A549 (cell line): Measurements from ENCODE around the gene EIF3D. TPM values are rescaled to one million over a fixed set of nuclear protein-coding genes. Genes with fewer than 3 reads are reported as not detected.

Source experiments
- ATAC-seq, 2 experiments: fragments of 200-7000 bp in 1 of 2; fragments of >200 bp in 1 of 2; cut with Nextera tagmentation in 1 of 2; cut with Tn5 transposase in 1 of 2; 3 replicates each; pipeline versions ENCODE4 v1.8.0 to v1.9.1; 2018 to 2020; ENCODE audit warnings: mild to moderate bottlenecking in 1 of 2, moderate library complexity in 1 of 2
- CTCF ChIA-PET: fragments of 300-600 bp; sonication (Branson Sonifier 250); formaldehyde crosslinking; extraction: SDS; loops from one replicate; lab custom pipeline; 2021; ENCODE audit warnings: antibody characterized with exemption, inconsistent platforms; lab: Yijun Ruan, JAX
- POLR2A ChIA-PET: fragments of 350-600 bp; formaldehyde crosslinking; extraction: SDS; loops from one replicate; lab custom pipeline; 2021; ENCODE audit warnings: antibody characterized with exemption, inconsistent platforms; lab: Yijun Ruan, JAX
- DNase-seq, 2 experiments: peaks; one replicate each; pipeline versions ENCODE4 v3.0.0 to v3.0.0-alpha.2; 2011 to 2016; ENCODE audit warnings: low read depth in 1 of 2, low spot score in 1 of 2
- FAIRE-seq: peaks from 2 replicates; lab custom pipeline; 2011; peaks lifted over from hg19 to GRCh38; lab: Jason Lieb, UNC
- H3K27ac ChIP-seq, 2 experiments: fragments of >200 bp; sonication (Bioruptor Twin); formaldehyde crosslinking; 3 replicates each; pipeline ENCODE4 v1.5.1; 2016 to 2017
- H3K4me1 ChIP-seq: fragments of >200 bp; sonication (Bioruptor Twin); formaldehyde crosslinking; 3 replicates; pipeline ENCODE4 v1.6.1; 2016
- H3K4me2 ChIP-seq: fragments of >200 bp; sonication (Bioruptor Twin); formaldehyde crosslinking; 3 replicates; pipeline ENCODE4 v1.6.1; 2016
- H3K4me3 ChIP-seq: fragments of >200 bp; sonication (Bioruptor Twin); formaldehyde crosslinking; 3 replicates; pipeline ENCODE4 v1.5.1; 2016
- H3K9me3 ChIP-seq: fragments of >200 bp; sonication (Bioruptor Twin); formaldehyde crosslinking; 3 replicates; pipeline ENCODE4 v1.6.1; 2016
- BHLHE40 ChIP-seq: IDR thresholded peaks from 2 replicates; pipeline ENCODE4 v1.6.1; 2012; ENCODE audit warnings: low read depth, low read length, inconsistent platforms
- CEBPB ChIP-seq, 2 experiments: fragments of >200 bp in 1 of 2; sonication (Bioruptor Twin) in 1 of 2; formaldehyde crosslinking in 1 of 2; IDR thresholded peaks; 2 replicates each; pipeline ENCODE4 v1.6.1; 2012 to 2016
- EP300 ChIP-seq, 2 experiments: fragments of >200 bp; sonication (Bioruptor Twin); formaldehyde crosslinking; IDR thresholded peaks; 2 replicates in 1 of 2; 3 replicates in 1 of 2; pipeline ENCODE4 v1.6.1; 2016 to 2017
- ESRRA ChIP-seq: fragments of 150-350 bp; IDR thresholded peaks from 2 replicates; pipeline ENCODE4 v1.6.1; 2014; ENCODE audit warnings: mild to moderate bottlenecking, low read length, borderline replicate concordance
- FOSB ChIP-seq: fragments of 250-450 bp; sonication (Bioruptor Pico); IDR thresholded peaks from 2 replicates; pipeline ENCODE4 v1.5.0; 2020; ENCODE audit warnings: mild to moderate bottlenecking, moderate library complexity
- HEYL ChIP-seq: fragments of 250-450 bp; sonication (Bioruptor Pico); IDR thresholded peaks from 2 replicates; pipeline ENCODE4 v1.8.0; 2021; ENCODE audit warnings: mild to moderate bottlenecking, moderate library complexity
- HOXB5 ChIP-seq: fragments of 250-450 bp; sonication (Bioruptor Pico); IDR thresholded peaks from 2 replicates; pipeline ENCODE4 v1.5.0; 2020; ENCODE audit warnings: mild to moderate bottlenecking, moderate library complexity
- JUN ChIP-seq, 2 experiments: fragments of >200 bp; sonication (Bioruptor Twin); formaldehyde crosslinking; IDR thresholded peaks; 2 replicates in 1 of 2; 3 replicates in 1 of 2; pipeline ENCODE4 v1.6.1; 2016 to 2017
- JUNB ChIP-seq: fragments of >200 bp; sonication (Bioruptor Twin); formaldehyde crosslinking; IDR thresholded peaks from 2 replicates; pipeline ENCODE4 v1.6.1; 2016
- MYC ChIP-seq: IDR thresholded peaks from 2 replicates; pipeline ENCODE4 v1.6.1; 2012; ENCODE audit warnings: mild to moderate bottlenecking, inconsistent platforms, low read length, improper control_type of control experiment, borderline replicate concordance
- NPAS2 ChIP-seq: fragments of 250-450 bp; sonication (Bioruptor Pico); IDR thresholded peaks from 2 replicates; pipeline ENCODE4 v1.8.0; 2022; ENCODE audit warnings: mild to moderate bottlenecking, moderate library complexity, borderline replicate concordance
- POLR2A ChIP-seq: IDR thresholded peaks from 2 replicates; pipeline ENCODE4 v1.6.1; 2012; ENCODE audit warnings: mild to moderate bottlenecking, low read length
- RAD21 ChIP-seq, 2 experiments: fragments of >200 bp in 1 of 2; sonication (Bioruptor Twin) in 1 of 2; formaldehyde crosslinking in 1 of 2; IDR thresholded peaks in 1 of 2; conservative IDR thresholded peaks in 1 of 2; 2 replicates in 1 of 2; 3 replicates in 1 of 2; pipeline ENCODE4 v1.6.1; 2012 to 2018; ENCODE audit warnings: inconsistent platforms in 1 of 2
- RCOR1 ChIP-seq: fragments of 150-350 bp; IDR thresholded peaks from 2 replicates; pipeline ENCODE4 v1.6.1; 2014; ENCODE audit warnings: antibody characterized with exemption, low read length, low read depth
- SMC3 ChIP-seq: fragments of >200 bp; sonication (Bioruptor Twin); formaldehyde crosslinking; IDR thresholded peaks from 3 replicates; pipeline ENCODE4 v1.6.1; 2018; ENCODE audit warnings: inconsistent platforms
- ZC3H11A ChIP-seq: fragments of 450-650 bp; IDR thresholded peaks from 2 replicates; pipeline ENCODE4 v1.6.1; 2014; ENCODE audit warnings: antibody characterized with exemption, mild to moderate bottlenecking
- ZFP36 ChIP-seq: fragments of 450-650 bp; IDR thresholded peaks from 2 replicates; pipeline ENCODE4 v1.6.1; 2014; ENCODE audit warnings: borderline replicate concordance; ENCODE audit not compliant: partially characterized antibody
- WGBS: methylation state at CpG from one replicate; pipeline ENCODE4 v1.1.6; 2017; ENCODE audit errors: missing lambda C conversion rate; 5-methylcytosine and 5-hydroxymethylcytosine counted together
- polyA plus RNA-seq, 4 experiments: library from polyadenylated mRNA; depleted of rRNA in 3 of 4; stranded (reverse); fragments of >200 nt; fragmentation: RNase III in 1 of 4; extraction: RNeasy Plus Mini Kit Qiagen cat#74134 plus additional on column Dnase treatment in 1 of 4; gene quantifications; 2 replicates in 3 of 4; 3 replicates in 1 of 4; pipeline ENCODE4 v1.2.3, GENCODE V29; 2011 to 2017
- TF ChIP-seq, protein P1 (sequence below): IDR thresholded peaks from 2 replicates; pipeline ENCODE4 v1.6.1; 2012
- TF ChIP-seq, protein P2 (sequence below): IDR thresholded peaks from 2 replicates; pipeline ENCODE4 v1.6.1; 2012
- TF ChIP-seq, protein P3 (sequence below): fragments of >200 bp; sonication (Bioruptor Twin); formaldehyde crosslinking; IDR thresholded peaks from 3 replicates; pipeline ENCODE4 v1.5.1; 2016
- TF ChIP-seq, protein P4 (sequence below): IDR thresholded peaks from 2 replicates; pipeline ENCODE4 v1.6.1; 2012; ENCODE audit warnings: low read depth, borderline replicate concordance
- TF ChIP-seq, protein P5 (sequence below): fragments of 250-450 bp; sonication (Bioruptor Pico); IDR thresholded peaks from 2 replicates; pipeline ENCODE4 v1.5.0; 2021; ENCODE audit warnings: mild to moderate bottlenecking, moderate library complexity, borderline replicate concordance

Gene EIF3D
- polyA plus RNA-seq, 2 of the 4 experiments (the other 2 are of a cell fraction), result 171 to 304 TPM

DNA sequence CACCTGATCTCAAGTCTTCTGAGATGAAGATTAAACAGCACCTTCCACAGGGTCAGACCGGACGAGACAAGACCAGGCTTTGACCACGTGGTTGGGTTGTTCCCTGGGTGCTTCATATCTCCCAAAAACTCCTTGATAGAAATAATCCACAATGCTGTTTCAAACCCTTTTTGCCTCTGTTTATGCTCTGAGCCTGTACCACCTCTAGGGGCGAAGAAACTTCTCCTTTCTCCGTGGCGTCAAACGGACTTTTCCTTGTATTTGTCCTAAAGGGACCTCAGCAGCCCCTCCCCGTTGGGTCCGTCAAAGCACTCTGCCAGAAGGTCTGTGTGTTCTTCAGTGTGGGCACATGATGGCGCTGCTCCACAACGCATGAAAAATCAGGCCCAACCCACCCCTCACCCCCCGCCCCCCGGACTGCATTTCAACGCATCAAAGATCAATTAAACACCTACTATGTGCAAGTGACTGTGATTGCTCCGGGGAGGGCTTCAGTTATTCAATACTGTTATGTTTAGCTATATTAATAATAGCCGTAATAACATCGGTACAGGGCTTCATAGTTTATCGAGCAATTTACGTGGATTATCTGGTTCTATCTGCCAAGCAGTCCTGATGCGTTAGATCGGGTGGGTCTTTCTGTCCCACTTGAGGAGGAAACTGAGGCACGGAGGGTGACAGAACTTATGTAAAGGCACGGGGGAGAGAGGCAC is 17.3 kb upstream of the EIF3D start:
- ATAC-seq (peak; percentile 76 to 84), FAIRE-seq (no peak), DNase-seq (peak; percentile 67 to 78)
- Histone ChIP-seq H3K4me3 (peak overlapping the region; percentile 36), H3K4me2 (peak overlapping the region; percentile 75), H3K4me1 (peaks cover 34% of the 10 kb centered on the region), H3K9me3 (no peaks in the 10 kb centered on the region), H3K27ac (peak overlapping the region; percentile 58 to 79)
- ChIA-PET POLR2A (interaction anchor here (1.5 to 1.8 kb wide), 2 partner anchors 228 to 230 kb away, joined by 7 to 8 read pairs; partner anchors contain the start of gene IFT27), CTCF (interaction anchor here (0.6 to 2.3 kb wide), 28 partner anchors 9 to 912 kb away, joined by 3 to 23 read pairs (median 4); partner anchors contain the start of genes CACNG2 and IFT27)
- 6% methylated on average over 21 of the region's 23 CpGs for whole genome bisulfite sequencing
- TF ChIP-seq BHLHE40, result no peak
- TF ChIP-seq POLR2A, result no peak
- TF ChIP-seq RAD21 (conservative IDR thresholded peaks at IDR 0.05 in 1 of 2, IDR thresholded peaks at IDR 0.05 in 1 of 2), result peak; percentile 73 to 94
- TF ChIP-seq JUNB, result no peak
- no peak for TF ChIP-seq EP300 (IDR thresholded peaks at IDR 0.05)
- TF ChIP-seq, protein P1, sequence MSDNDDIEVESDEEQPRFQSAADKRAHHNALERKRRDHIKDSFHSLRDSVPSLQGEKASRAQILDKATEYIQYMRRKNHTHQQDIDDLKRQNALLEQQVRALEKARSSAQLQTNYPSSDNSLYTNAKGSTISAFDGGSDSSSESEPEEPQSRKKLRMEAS, result peak; percentile 48
- TF ChIP-seq, protein P2, sequence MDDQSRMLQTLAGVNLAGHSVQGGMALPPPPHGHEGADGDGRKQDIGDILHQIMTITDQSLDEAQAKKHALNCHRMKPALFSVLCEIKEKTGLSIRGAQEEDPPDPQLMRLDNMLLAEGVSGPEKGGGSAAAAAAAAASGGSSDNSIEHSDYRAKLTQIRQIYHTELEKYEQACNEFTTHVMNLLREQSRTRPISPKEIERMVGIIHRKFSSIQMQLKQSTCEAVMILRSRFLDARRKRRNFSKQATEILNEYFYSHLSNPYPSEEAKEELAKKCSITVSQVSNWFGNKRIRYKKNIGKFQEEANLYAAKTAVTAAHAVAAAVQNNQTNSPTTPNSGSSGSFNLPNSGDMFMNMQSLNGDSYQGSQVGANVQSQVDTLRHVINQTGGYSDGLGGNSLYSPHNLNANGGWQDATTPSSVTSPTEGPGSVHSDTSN, result no peak
- no peak for TF ChIP-seq HOXB5 (CRISPR knock-in tag)
- peak; percentile 82 for TF ChIP-seq SMC3
- TF ChIP-seq CEBPB (IDR thresholded peaks at IDR 0.05), result no peak
- TF ChIP-seq ESRRA, result no peak
- no peak for TF ChIP-seq NPAS2 (CRISPR knock-in tag)
- no peak for TF ChIP-seq ZC3H11A
- TF ChIP-seq ZFP36, result no peak
- TF ChIP-seq, protein P3, sequence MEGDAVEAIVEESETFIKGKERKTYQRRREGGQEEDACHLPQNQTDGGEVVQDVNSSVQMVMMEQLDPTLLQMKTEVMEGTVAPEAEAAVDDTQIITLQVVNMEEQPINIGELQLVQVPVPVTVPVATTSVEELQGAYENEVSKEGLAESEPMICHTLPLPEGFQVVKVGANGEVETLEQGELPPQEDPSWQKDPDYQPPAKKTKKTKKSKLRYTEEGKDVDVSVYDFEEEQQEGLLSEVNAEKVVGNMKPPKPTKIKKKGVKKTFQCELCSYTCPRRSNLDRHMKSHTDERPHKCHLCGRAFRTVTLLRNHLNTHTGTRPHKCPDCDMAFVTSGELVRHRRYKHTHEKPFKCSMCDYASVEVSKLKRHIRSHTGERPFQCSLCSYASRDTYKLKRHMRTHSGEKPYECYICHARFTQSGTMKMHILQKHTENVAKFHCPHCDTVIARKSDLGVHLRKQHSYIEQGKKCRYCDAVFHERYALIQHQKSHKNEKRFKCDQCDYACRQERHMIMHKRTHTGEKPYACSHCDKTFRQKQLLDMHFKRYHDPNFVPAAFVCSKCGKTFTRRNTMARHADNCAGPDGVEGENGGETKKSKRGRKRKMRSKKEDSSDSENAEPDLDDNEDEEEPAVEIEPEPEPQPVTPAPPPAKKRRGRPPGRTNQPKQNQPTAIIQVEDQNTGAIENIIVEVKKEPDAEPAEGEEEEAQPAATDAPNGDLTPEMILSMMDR, result peak; percentile 80
- TF ChIP-seq, protein P4, sequence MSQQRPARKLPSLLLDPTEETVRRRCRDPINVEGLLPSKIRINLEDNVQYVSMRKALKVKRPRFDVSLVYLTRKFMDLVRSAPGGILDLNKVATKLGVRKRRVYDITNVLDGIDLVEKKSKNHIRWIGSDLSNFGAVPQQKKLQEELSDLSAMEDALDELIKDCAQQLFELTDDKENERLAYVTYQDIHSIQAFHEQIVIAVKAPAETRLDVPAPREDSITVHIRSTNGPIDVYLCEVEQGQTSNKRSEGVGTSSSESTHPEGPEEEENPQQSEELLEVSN, result peak; percentile 49; the same call in 1 of the 2 replicates
- TF ChIP-seq JUN (IDR thresholded peaks at IDR 0.05), result no peak
- no peak for TF ChIP-seq HEYL (CRISPR knock-in tag)

DNA sequence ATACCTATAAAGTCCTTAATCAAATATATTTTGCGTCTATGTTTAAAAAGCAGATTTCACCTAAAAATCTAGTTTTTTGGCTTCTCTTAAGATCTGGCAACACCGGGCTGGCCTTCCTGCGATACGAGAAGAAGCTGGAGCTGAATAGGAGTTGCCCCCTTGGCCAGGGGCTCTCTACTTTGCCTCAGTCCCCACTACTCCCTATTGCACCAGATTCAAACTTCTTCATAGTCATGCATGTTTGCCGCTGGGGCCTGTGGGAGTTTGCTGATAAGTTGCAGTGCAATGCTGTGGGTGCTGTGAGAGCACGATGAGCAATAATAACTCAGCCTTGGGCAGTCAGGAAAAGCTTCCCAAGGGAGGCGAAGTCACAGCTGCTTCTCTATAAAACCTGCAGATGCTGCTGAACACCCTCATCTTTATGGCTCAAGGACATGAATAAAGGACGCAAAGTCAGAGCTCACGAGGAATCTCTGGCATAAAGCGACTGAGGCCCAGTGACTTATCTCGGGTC is 15.2 kb upstream of the EIF3D start:
- 87% methylated on average over 11 of the region's 11 CpGs for WGBS
- DNase-seq, result no peak
- ATAC-seq, result no peak
- H3K9me3 ChIP-seq, result no peaks in the 10 kb centered on the region
- ChIA-PET CTCF (interaction anchor here (0.9 to 2.4 kb wide), 9 partner anchors 214 to 717 kb away, joined by 3 to 19 read pairs (median 4); no protein-coding TSS in a partner anchor), POLR2A (no interaction called here)
- no peak overlapping the region for H3K4me3 ChIP-seq
- H3K4me1 ChIP-seq, result peaks cover 35% of the 10 kb centered on the region
- no peak for FAIRE-seq
- TF ChIP-seq, protein P5, sequence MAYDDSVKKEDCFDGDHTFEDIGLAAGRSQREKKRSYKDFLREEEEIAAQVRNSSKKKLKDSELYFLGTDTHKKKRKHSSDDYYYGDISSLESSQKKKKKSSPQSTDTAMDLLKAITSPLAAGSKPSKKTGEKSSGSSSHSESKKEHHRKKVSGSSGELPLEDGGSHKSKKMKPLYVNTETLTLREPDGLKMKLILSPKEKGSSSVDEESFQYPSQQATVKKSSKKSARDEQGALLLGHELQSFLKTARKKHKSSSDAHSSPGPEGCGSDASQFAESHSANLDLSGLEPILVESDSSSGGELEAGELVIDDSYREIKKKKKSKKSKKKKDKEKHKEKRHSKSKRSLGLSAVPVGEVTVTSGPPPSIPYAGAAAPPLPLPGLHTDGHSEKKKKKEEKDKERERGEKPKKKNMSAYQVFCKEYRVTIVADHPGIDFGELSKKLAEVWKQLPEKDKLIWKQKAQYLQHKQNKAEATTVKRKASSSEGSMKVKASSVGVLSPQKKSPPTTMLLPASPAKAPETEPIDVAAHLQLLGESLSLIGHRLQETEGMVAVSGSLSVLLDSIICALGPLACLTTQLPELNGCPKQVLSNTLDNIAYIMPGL (CRISPR knock-in tag), result no peak
- no peak for TF ChIP-seq MYC
- TF ChIP-seq RCOR1, result no peak
- TF ChIP-seq SMC3, result no peak
- no peak for TF ChIP-seq FOSB (CRISPR knock-in tag)
- 0 out of 6 replicates have a peak overlapping the region, but pooled peaks of 1 of the 2 experiments have one; percentile 9 for H3K27ac ChIP-seq
- H3K4me2 ChIP-seq, result no peak overlapping the region
